22Rv1 (cell line): ENCODE measurements around the gene SKAP2.

Experiments
- CTCF ChIP-seq: fragments of 450-650 bp; IDR thresholded peaks from 2 replicates; pipeline ENCODE4 v1.5.1; 2017; ENCODE audit warnings: mild to moderate bottlenecking
- ZFX ChIP-seq: fragments of 450-650 bp; IDR thresholded peaks from 2 replicates; pipeline ENCODE4 v1.6.1; 2017; ENCODE audit warnings: antibody characterized with exemption, borderline replicate concordance

- no peak for TF ChIP-seq CTCF
- TF ChIP-seq ZFX, result no peak
Observed at GRCh38 chr7:26699766-26700165, 164.6 kb downstream of the SKAP2 start.
